NT2/D1 (cell line): ENCODE data around the gene SH3BP5.

Experiments
- SUZ12 ChIP-seq: IDR thresholded peaks from 2 replicates; pipeline ENCODE4 v1.6.1; 2011; ENCODE audit not compliant: insufficient read length, insufficient read depth; ENCODE audit errors: extremely low read depth
- YY1 ChIP-seq: IDR thresholded peaks from 2 replicates; pipeline ENCODE4 v1.6.1; 2011; ENCODE audit not compliant: insufficient read length, insufficient read depth
- ZNF274 ChIP-seq: IDR thresholded peaks from 2 replicates; pipeline ENCODE4 v1.6.1; 2011; ENCODE audit warnings: mild to moderate bottlenecking, low read depth, low read length

DNA sequence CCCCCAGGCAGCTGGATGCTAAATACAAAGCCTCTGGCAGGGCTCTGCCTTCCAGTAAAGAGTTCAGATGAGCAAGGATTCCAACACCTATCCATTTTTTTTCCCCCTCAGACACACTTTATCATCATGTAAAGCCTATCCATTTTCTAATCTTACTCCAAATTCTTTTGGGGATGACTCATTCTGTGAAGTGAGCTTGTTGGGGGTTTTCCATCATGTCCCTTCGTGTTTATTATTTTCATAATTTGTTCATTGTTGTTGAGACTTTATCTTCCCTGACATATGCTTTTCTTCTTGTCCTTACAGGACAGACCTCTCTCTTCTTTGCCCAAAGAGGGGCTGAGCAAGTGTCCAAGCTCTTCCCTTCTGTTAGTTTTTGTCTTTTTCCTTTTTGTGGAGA is 34.7 kb upstream of the SH3BP5 start:
- no peak for TF ChIP-seq SUZ12
- TF ChIP-seq ZNF274, result no peak
- TF ChIP-seq YY1, result no peak
